Raji (cell line): ENCODE results near the gene FOSL2.

Experiments
- POLR2A ChIP-seq: IDR thresholded peaks from 2 replicates; pipeline ENCODE4 v1.6.1; 2011; ENCODE audit warnings: low read depth, low read length, control low read depth; ENCODE audit not compliant: insufficient read depth

The FOSL2 gene

GRCh38 chr2:28354920-28355520 is 37.6 kb upstream of the FOSL2 start:
- TF ChIP-seq POLR2A, result no peak

GRCh38 chr2:28355521-28356094 is 37.0 kb upstream of the FOSL2 start:
- no peak for TF ChIP-seq POLR2A

GRCh38 chr2:28356095-28356911 is 36.4 kb upstream of the FOSL2 start:
- TF ChIP-seq POLR2A, result no peak

GRCh38 chr2:28357055-28357454 is 35.6 kb upstream of the FOSL2 start:
- no peak for TF ChIP-seq POLR2A

GRCh38 chr2:28357948-28358667 is 34.5 kb upstream of the FOSL2 start:
- no peak for TF ChIP-seq POLR2A

- no peak for TF ChIP-seq POLR2A
Observed at GRCh38 chr2:28358668-28359201, 33.9 kb upstream of the FOSL2 start.

- no peak for TF ChIP-seq POLR2A
Observed at GRCh38 chr2:28359222-28360057, 33.2 kb upstream of the FOSL2 start.

GRCh38 chr2:28360058-28360717 is 32.5 kb upstream of the FOSL2 start:
- no peak for TF ChIP-seq POLR2A

GRCh38 chr2:28360718-28361293 is 31.9 kb upstream of the FOSL2 start:
- TF ChIP-seq POLR2A, result no peak

- no peak for TF ChIP-seq POLR2A
Observed at GRCh38 chr2:28361991-28362710, 30.5 kb upstream of the FOSL2 start.

GRCh38 chr2:28362991-28363521 is 29.6 kb upstream of the FOSL2 start:
- TF ChIP-seq POLR2A, result no peak

- TF ChIP-seq POLR2A, result no peak
Observed at GRCh38 chr2:28363686-28364280, 28.9 kb upstream of the FOSL2 start.
